Mesodermal cell (in vitro differentiated cells): ENCODE results near the gene AOAH.

Experiments used
- H3K27ac ChIP-seq: 2 replicates; pipeline ENCODE4 v1.7.0; 2013; ENCODE audit warnings: mild to moderate bottlenecking, low read depth, low read length, moderate library complexity; ENCODE audit not compliant: severe bottlenecking
- H3K36me3 ChIP-seq: 2 replicates; pipeline ENCODE4 v1.7.1; 2013; ENCODE audit warnings: mild to moderate bottlenecking, low read length, moderate library complexity; ENCODE audit not compliant: control insufficient read depth, insufficient read depth
- H3K4me1 ChIP-seq: one replicate; pipeline ENCODE4 v1.7.1; 2013; ENCODE audit warnings: mild to moderate bottlenecking, low read length; ENCODE audit not compliant: insufficient read depth, control insufficient read depth, poor library complexity, severe bottlenecking
- H3K4me3 ChIP-seq: 2 replicates; pipeline ENCODE4 v1.7.0; 2013; ENCODE audit warnings: low read length, control low read depth, mild to moderate bottlenecking; ENCODE audit not compliant: insufficient read depth, poor library complexity, severe bottlenecking; ENCODE audit errors: extremely low read depth
- H3K9me3 ChIP-seq: 2 replicates; pipeline ENCODE4 v1.7.1; 2013; ENCODE audit warnings: mild to moderate bottlenecking, low read length, moderate library complexity; ENCODE audit not compliant: control insufficient read depth
- WGBS, 2 experiments: methylation state at CpG; one replicate each; pipeline ENCODE4 v1.1.5; 2013; ENCODE audit warnings: missing lambda C conversion rate in 2 of 2; ENCODE audit not compliant: insufficient coverage in 2 of 2; 5-methylcytosine and 5-hydroxymethylcytosine counted together

The AOAH gene

GRCh38 chr7:36630112-36630650 lies 94.1 kb downstream of the AOAH start:
- H3K4me1 ChIP-seq = no peaks in the 10 kb centered on the region
- no peaks in the 10 kb centered on the region for H3K36me3 ChIP-seq
- 93 to 98% methylated on average over 4 to 5 of the region's 6 CpGs for WGBS, 2 experiments
- H3K4me3 ChIP-seq = no peak overlapping the region
- H3K27ac ChIP-seq = no peak overlapping the region
- no peaks in the 10 kb centered on the region for H3K9me3 ChIP-seq

- H3K27ac ChIP-seq = no peak overlapping the region
- no peaks in the 10 kb centered on the region for H3K9me3 ChIP-seq
- H3K4me1 ChIP-seq = no peaks in the 10 kb centered on the region
- H3K36me3 ChIP-seq = no peaks in the 10 kb centered on the region
- WGBS, 2 experiments = 80% methylated on average over 1 of the region's 1 CpG; no CpG with 5 or more reads in 1 of the 2 experiments
- no peak overlapping the region for H3K4me3 ChIP-seq
These were observed 94.9 kb downstream of the AOAH start for GRCh38 chr7:36629351-36629750.

- Histone ChIP-seq H3K36me3 (no peaks in the 10 kb centered on the region), H3K4me3 (no peak overlapping the region)
- 92 to 97% methylated on average over 4 to 5 of the region's 6 CpGs for WGBS, 2 experiments
These were observed 96.5 kb downstream of the AOAH start for GRCh38 chr7:36627836-36628235.

GRCh38 chr7:36626111-36626510 lies 98.2 kb downstream of the AOAH start:
- Histone ChIP-seq H3K4me1 (no peaks in the 10 kb centered on the region), H3K27ac (no peak overlapping the region), H3K36me3 (no peaks in the 10 kb centered on the region), H3K4me3 (no peak overlapping the region), H3K9me3 (no peaks in the 10 kb centered on the region)
- WGBS, 2 experiments = 100% methylated on average over 1 of the region's 2 CpGs

More at GRCh38 chr7:36627836-36628235, 96.5 kb downstream of the AOAH start:
- H3K27ac ChIP-seq = no peak overlapping the region
- no peaks in the 10 kb centered on the region for H3K9me3 ChIP-seq
- H3K4me1 ChIP-seq = no peaks in the 10 kb centered on the region

GRCh38 chr7:36625247-36625646 lies 99.0 kb downstream of the AOAH start:
- H3K36me3 ChIP-seq = no peaks in the 10 kb centered on the region
- no peaks in the 10 kb centered on the region for H3K9me3 ChIP-seq
- H3K4me3 ChIP-seq = no peak overlapping the region
- no peaks in the 10 kb centered on the region for H3K4me1 ChIP-seq
- no peak overlapping the region for H3K27ac ChIP-seq
- no CpG with 5 or more reads among the region's 4 CpGs for WGBS, 2 experiments

- no peaks in the 10 kb centered on the region for H3K4me1 ChIP-seq
- H3K27ac ChIP-seq = no peak overlapping the region
- 100% methylated on average over 1 of the region's 1 CpG for WGBS, 2 experiments
- no peaks in the 10 kb centered on the region for H3K36me3 ChIP-seq
- H3K9me3 ChIP-seq = no peaks in the 10 kb centered on the region
- no peak overlapping the region for H3K4me3 ChIP-seq
These were observed 101.0 kb downstream of the AOAH start for GRCh38 chr7:36623247-36623646.

- no peaks in the 10 kb centered on the region for H3K36me3 ChIP-seq
- no peak overlapping the region for H3K4me3 ChIP-seq
- no peaks in the 10 kb centered on the region for H3K9me3 ChIP-seq
- H3K4me1 ChIP-seq = no peaks in the 10 kb centered on the region
- 96 to 97% methylated on average over 9 of the region's 10 CpGs for WGBS, 2 experiments
- H3K27ac ChIP-seq = no peak overlapping the region
These were observed 102.9 kb downstream of the AOAH start for GRCh38 chr7:36621396-36621795.

- Histone ChIP-seq H3K9me3 (no peaks in the 10 kb centered on the region), H3K4me3 (no peak overlapping the region), H3K27ac (no peak overlapping the region), H3K36me3 (no peaks in the 10 kb centered on the region), H3K4me1 (no peaks in the 10 kb centered on the region)
- 83% methylated on average over 3 of the region's 4 CpGs; no CpG with 5 or more reads in 1 of the 2 experiments for WGBS, 2 experiments
These were observed 104.1 kb downstream of the AOAH start for GRCh38 chr7:36620166-36620708.

- H3K9me3 ChIP-seq = no peaks in the 10 kb centered on the region
- no CpG with 5 or more reads among the region's 1 CpG for WGBS, 2 experiments
- no peaks in the 10 kb centered on the region for H3K4me1 ChIP-seq
- H3K27ac ChIP-seq = no peak overlapping the region
- no peak overlapping the region for H3K4me3 ChIP-seq
- H3K36me3 ChIP-seq = no peaks in the 10 kb centered on the region
These were observed 106.9 kb downstream of the AOAH start for GRCh38 chr7:36617408-36617807.

GRCh38 chr7:36615852-36616540 lies 108.3 kb downstream of the AOAH start:
- no peaks in the 10 kb centered on the region for H3K9me3 ChIP-seq
- H3K27ac ChIP-seq = no peak overlapping the region
- no peak overlapping the region for H3K4me3 ChIP-seq
- 64 to 66% methylated on average over 8 of the region's 10 CpGs for WGBS, 2 experiments
- H3K36me3 ChIP-seq = no peaks in the 10 kb centered on the region
- H3K4me1 ChIP-seq = no peaks in the 10 kb centered on the region

GRCh38 chr7:36614959-36615358 lies 109.3 kb downstream of the AOAH start:
- Histone ChIP-seq H3K9me3 (no peaks in the 10 kb centered on the region), H3K4me3 (no peak overlapping the region), H3K4me1 (no peaks in the 10 kb centered on the region), H3K27ac (no peak overlapping the region), H3K36me3 (no peaks in the 10 kb centered on the region)
- no CpG with 5 or more reads among the region's 2 CpGs for WGBS, 2 experiments
